A673 (cell line): ENCODE data around the gene SIM2.
"Not testable (repeated sequence)": the region's sequence is repeated elsewhere in the genome, so short reads cannot be mapped to it uniquely, and the experiment has no call there.

Experiments used
- EZH2 ChIP-seq: fragments of 200-600 bp; sonication (generic); IDR thresholded peaks from 2 replicates; pipeline ENCODE4 v1.6.1; 2017; ENCODE audit warnings: borderline replicate concordance, low read depth, mild to moderate bottlenecking, mixed read lengths, antibody characterized with exemption, low read length; ENCODE audit not compliant: poor library complexity, severe bottlenecking
- TF ChIP-seq, protein P1 (sequence below): fragments of 300-800, 200-600 bp; sonication (generic); conservative IDR thresholded peaks from 2 replicates; pipeline ENCODE4 v1.5.1; 2017; ENCODE audit warnings: low read depth, mild to moderate bottlenecking, antibody characterized with exemption, low read length, moderate library complexity, mixed read lengths

DNA sequence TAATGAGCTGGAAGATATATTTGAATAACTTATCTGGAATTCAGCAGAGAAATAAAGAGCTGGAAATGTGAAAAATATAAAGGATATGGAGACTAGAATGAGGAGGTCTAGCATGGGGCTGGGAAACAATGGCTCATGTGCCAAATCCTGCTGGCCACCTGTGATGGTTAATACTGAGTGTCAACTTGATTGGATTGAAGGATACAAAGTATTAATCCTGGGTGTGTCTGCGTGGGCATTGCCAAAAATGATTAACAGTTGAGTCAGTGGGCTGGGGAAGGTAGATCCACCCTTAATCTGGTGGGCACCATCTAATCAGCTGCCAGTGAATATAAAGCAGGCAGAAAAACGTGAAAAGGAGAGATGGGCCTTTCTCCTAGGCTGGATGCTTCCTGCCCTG, 26.6 kb upstream of the SIM2 start:
- TF ChIP-seq, protein P1, sequence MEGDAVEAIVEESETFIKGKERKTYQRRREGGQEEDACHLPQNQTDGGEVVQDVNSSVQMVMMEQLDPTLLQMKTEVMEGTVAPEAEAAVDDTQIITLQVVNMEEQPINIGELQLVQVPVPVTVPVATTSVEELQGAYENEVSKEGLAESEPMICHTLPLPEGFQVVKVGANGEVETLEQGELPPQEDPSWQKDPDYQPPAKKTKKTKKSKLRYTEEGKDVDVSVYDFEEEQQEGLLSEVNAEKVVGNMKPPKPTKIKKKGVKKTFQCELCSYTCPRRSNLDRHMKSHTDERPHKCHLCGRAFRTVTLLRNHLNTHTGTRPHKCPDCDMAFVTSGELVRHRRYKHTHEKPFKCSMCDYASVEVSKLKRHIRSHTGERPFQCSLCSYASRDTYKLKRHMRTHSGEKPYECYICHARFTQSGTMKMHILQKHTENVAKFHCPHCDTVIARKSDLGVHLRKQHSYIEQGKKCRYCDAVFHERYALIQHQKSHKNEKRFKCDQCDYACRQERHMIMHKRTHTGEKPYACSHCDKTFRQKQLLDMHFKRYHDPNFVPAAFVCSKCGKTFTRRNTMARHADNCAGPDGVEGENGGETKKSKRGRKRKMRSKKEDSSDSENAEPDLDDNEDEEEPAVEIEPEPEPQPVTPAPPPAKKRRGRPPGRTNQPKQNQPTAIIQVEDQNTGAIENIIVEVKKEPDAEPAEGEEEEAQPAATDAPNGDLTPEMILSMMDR, result not testable (repeated sequence)
- TF ChIP-seq EZH2, result not testable (repeated sequence)
